SK-N-SH (cell line): ENCODE results near the gene ANKFN1.

Experiments
- CHD2 ChIP-seq: fragments of 150-350 bp; IDR thresholded peaks from 2 replicates; pipeline ENCODE4 v1.6.1; 2018; ENCODE audit warnings: low read length; ENCODE audit not compliant: partially characterized antibody
- CTCF ChIP-seq: fragments of 200-600 bp; sonication (generic); IDR thresholded peaks from 2 replicates; pipeline ENCODE4 v1.6.1; 2017; ENCODE audit warnings: antibody characterized with exemption, mild to moderate bottlenecking, moderate library complexity
- EP300 ChIP-seq, 2 experiments: IDR thresholded peaks; 2 replicates each; pipeline versions ENCODE4 v1.4.0 to v1.6.1; 2012; ENCODE audit warnings: borderline replicate concordance in 1 of 2, low read depth in 1 of 2, low read length in 1 of 2
- EZH2phosphoT487 ChIP-seq: fragments of 200-600 bp; sonication (generic); IDR thresholded peaks from 2 replicates; pipeline ENCODE4 v1.6.1; 2017; ENCODE audit warnings: low read depth, mixed run types, mild to moderate bottlenecking, antibody characterized with exemption, moderate library complexity, borderline replicate concordance
- FOXM1 ChIP-seq: IDR thresholded peaks from 2 replicates; pipeline ENCODE4 v1.4.0; 2012; ENCODE audit warnings: low read depth, mild to moderate bottlenecking
- GABPA ChIP-seq: IDR thresholded peaks from 2 replicates; pipeline ENCODE4 v1.4.0; 2012; ENCODE audit warnings: low read depth, mild to moderate bottlenecking
- MAX ChIP-seq: IDR thresholded peaks from 2 replicates; pipeline ENCODE4 v1.4.0; 2012; ENCODE audit warnings: low read depth
- MXI1 ChIP-seq: IDR thresholded peaks from 2 replicates; pipeline ENCODE4 v1.6.1; 2012; ENCODE audit warnings: mild to moderate bottlenecking, low read depth, low read length, improper control_type of control experiment
- NFIC ChIP-seq: IDR thresholded peaks from 2 replicates; pipeline ENCODE4 v1.4.0; 2012; ENCODE audit warnings: borderline replicate concordance
- TEAD4 ChIP-seq: IDR thresholded peaks from 2 replicates; pipeline ENCODE4 v1.4.0; 2012; ENCODE audit warnings: mild to moderate bottlenecking, borderline replicate concordance; ENCODE audit not compliant: insufficient read depth
- USF1 ChIP-seq: IDR thresholded peaks from 2 replicates; pipeline ENCODE4 v1.4.0; 2012; ENCODE audit warnings: low read depth, borderline replicate concordance
- TF ChIP-seq, protein P1 (sequence below): fragments of 150-350 bp; IDR thresholded peaks from 2 replicates; pipeline ENCODE4 v1.6.1; 2016; ENCODE audit warnings: mild to moderate bottlenecking, low read depth, low read length

- TF ChIP-seq FOXM1 (no peak), GABPA (no peak), CTCF (no peak), USF1 (no peak), EZH2phosphoT487 (no peak), CHD2 (no peak), TEAD4 (no peak), MAX (no peak), MXI1 (no peak), EP300 (IDR thresholded peaks at IDR 0.05; ENCODE audit: borderline replicate concordance in 1 of 2, low read depth in 1 of 2, low read length in 1 of 2) (no peak), NFIC (no peak)
- TF ChIP-seq, protein P1, sequence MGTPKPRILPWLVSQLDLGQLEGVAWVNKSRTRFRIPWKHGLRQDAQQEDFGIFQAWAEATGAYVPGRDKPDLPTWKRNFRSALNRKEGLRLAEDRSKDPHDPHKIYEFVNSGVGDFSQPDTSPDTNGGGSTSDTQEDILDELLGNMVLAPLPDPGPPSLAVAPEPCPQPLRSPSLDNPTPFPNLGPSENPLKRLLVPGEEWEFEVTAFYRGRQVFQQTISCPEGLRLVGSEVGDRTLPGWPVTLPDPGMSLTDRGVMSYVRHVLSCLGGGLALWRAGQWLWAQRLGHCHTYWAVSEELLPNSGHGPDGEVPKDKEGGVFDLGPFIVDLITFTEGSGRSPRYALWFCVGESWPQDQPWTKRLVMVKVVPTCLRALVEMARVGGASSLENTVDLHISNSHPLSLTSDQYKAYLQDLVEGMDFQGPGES: no peak
These were observed 335.5 kb downstream of the ANKFN1 start for GRCh38 chr17:56488800-56489199.
